Bronchial epithelial cell (primary cell): ENCODE results near the gene LYPD3. TPM values are rescaled to one million over a fixed set of nuclear protein-coding genes. Genes with fewer than 3 reads are reported as not detected.

Source experiments
- DNase-seq: peaks from one replicate; pipeline ENCODE4 v3.0.0-alpha.2; 2010; ENCODE audit warnings: low read depth
- FAIRE-seq: peaks from 2 replicates; lab custom pipeline; 2011; peaks lifted over from hg19 to GRCh38; lab: Jason Lieb, UNC
- H3K27me3 ChIP-seq: 2 replicates; pipeline ENCODE4 v1.5.1; 2011; ENCODE audit warnings: low read length; ENCODE audit not compliant: control insufficient read depth, insufficient read depth
- H3K36me3 ChIP-seq: 2 replicates; pipeline ENCODE4 v1.5.1; 2011; ENCODE audit warnings: low read length; ENCODE audit not compliant: control insufficient read depth, insufficient read depth
- H3K4me3 ChIP-seq: 2 replicates; pipeline ENCODE4 v1.5.1; 2011; ENCODE audit warnings: mild to moderate bottlenecking, low read depth, low read length, control low read depth
- total RNA-seq: library from RNA; depleted of rRNA; stranded (reverse); fragments of >200 nt; gene quantifications from 2 replicates; pipeline ENCODE4 v1.2.1, GENCODE V29; 2014
- TF ChIP-seq, protein P1 (sequence below): IDR thresholded peaks from 2 replicates; pipeline ENCODE4 v1.5.1; 2011; ENCODE audit warnings: mild to moderate bottlenecking, moderate library complexity, low read length, control low read depth, inconsistent platforms; ENCODE audit not compliant: insufficient read depth, severe bottlenecking

Gene LYPD3
- total RNA-seq, 1 donor from 2014 or later = 6.6 TPM

DNA sequence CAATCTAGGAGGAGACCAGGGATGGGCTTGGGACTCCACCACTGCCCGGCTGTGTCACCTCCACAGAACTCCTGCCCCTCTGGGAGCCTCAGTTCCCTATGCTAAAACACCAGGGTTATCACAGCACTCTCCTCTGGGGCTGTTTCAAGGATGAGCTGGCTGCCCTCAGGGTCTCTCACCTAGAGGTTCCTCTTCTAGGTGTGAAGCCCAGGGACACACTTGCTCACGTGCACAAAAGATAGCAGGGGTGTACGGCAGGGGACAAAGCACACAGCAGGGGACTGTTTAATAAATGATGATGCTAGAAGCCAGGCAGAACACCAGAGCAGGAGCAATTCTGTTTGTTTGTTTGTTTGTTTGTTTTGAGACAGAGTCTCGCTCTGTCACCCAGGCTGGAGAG, 16.8 kb upstream of the LYPD3 start:
- TF ChIP-seq, protein P1, sequence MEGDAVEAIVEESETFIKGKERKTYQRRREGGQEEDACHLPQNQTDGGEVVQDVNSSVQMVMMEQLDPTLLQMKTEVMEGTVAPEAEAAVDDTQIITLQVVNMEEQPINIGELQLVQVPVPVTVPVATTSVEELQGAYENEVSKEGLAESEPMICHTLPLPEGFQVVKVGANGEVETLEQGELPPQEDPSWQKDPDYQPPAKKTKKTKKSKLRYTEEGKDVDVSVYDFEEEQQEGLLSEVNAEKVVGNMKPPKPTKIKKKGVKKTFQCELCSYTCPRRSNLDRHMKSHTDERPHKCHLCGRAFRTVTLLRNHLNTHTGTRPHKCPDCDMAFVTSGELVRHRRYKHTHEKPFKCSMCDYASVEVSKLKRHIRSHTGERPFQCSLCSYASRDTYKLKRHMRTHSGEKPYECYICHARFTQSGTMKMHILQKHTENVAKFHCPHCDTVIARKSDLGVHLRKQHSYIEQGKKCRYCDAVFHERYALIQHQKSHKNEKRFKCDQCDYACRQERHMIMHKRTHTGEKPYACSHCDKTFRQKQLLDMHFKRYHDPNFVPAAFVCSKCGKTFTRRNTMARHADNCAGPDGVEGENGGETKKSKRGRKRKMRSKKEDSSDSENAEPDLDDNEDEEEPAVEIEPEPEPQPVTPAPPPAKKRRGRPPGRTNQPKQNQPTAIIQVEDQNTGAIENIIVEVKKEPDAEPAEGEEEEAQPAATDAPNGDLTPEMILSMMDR = no peak
- Histone ChIP-seq H3K4me3 (no peak overlapping the region), H3K36me3 (peaks cover 10% of the 10 kb centered on the region), H3K27me3 (no peaks in the 10 kb centered on the region)
- FAIRE-seq (no peak), DNase-seq (no peak)

DNA sequence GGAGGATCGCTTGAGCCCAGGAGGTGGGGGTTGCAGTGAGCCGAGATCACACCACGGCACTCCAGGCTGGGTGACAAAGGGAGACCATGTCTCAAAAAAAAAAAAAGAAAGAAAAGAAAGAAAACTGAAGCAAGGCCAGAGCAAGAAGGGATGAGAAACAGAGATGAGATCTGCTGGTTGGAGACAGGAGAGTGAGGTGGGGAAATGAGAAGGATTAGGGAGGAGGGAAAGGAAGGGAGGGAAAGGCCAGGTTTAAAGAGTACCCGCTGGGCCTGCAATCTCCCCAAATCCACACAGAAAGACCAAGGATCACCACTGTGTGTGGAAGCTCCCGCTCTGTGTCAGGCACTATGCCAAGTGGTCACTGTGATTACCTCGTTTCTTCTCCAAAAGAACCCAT, 16.3 kb upstream of the LYPD3 start:
- H3K27me3 ChIP-seq = no peaks in the 10 kb centered on the region
- DNase-seq = no peak
- H3K4me3 ChIP-seq = no peak overlapping the region
- TF ChIP-seq, protein P1 = no peak
- no peak for FAIRE-seq
- H3K36me3 ChIP-seq = peaks cover 11% of the 10 kb centered on the region

DNA sequence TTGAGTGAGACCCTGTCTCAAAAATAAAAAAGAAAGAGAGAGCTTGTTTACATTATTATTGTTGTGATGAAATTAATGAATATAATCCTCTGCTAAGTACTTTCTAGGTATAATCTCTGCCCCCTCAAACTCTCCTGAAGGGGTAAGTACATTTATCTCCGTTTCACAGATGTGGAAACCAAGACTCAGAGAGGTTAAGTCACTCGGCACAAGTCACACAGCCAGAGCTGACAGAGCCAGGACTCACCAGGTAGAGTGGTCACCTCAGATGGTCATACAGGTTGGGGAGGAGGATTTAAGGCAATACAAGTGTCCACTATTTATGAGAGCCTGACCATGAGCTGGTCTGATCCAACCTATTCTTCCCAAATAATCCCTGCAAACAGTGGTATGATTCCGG, 15.2 kb upstream of the LYPD3 start:
- DNase-seq = no peak
- TF ChIP-seq, protein P1 = no peak
- no peak for FAIRE-seq
- H3K4me3 ChIP-seq = no peak overlapping the region
- H3K36me3 ChIP-seq = peaks cover 7% of the 10 kb centered on the region
- H3K27me3 ChIP-seq = no peaks in the 10 kb centered on the region

DNA sequence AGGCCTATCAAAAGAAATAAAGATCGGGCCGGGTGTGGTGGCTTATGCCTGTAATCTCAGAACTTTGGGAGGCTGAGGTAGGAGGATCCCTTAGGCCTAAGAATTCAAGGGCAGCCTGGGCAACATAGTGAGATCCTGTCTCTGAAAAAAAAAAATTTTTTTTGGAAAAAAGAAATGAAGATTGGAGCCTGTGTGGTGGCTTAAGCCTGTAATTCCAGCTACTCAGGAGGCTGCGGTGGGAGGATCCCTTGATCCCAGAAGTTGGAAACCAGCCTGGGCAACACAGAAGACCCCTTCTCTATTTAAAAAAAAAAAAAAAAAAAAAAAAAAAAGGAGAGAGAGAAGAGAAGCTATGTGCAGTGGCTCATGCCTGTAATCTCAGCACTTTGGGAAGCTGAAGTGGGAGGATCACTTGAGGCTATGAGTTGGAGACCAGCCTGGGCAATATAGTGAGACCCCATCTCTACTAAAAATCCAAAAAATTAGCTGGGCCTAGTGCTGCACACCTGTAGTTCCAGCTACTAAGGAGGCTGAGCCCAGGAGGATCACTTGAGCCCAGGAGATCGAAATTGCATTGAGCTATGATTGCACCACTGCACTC, 14.7 kb upstream of the LYPD3 start:
- DNase-seq (no peak), FAIRE-seq (no peak)
- H3K36me3 ChIP-seq = peaks cover 7% of the 10 kb centered on the region
- H3K4me3 ChIP-seq = no peak overlapping the region
- TF ChIP-seq, protein P1 = no peak
- H3K27me3 ChIP-seq = no peaks in the 10 kb centered on the region

DNA sequence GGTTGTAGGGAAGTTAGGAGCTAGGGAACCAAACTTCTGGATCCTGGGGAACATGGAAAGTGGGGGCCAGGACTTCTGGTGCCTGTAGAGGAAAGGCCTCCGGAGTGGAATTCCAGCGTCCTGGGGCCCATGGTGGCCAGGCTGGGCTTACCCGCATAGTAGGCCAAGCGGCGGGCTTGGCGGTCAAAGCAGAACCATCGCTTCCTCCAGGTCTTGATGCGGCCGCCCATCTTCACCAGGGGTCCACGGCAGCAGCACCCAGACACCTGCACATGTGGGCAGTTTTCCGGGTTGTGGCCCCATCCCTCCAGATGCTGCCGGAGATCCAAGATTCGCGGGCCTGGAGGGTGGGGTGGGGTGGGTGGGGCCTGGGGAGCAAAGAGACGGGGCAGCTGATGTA, 13.8 kb upstream of the LYPD3 start:
- FAIRE-seq = no peak
- DNase-seq = no peak
- H3K4me3 ChIP-seq = no peak overlapping the region
- peaks cover 7% of the 10 kb centered on the region for H3K36me3 ChIP-seq
- H3K27me3 ChIP-seq = no peaks in the 10 kb centered on the region
- TF ChIP-seq, protein P1 = no peak

DNA sequence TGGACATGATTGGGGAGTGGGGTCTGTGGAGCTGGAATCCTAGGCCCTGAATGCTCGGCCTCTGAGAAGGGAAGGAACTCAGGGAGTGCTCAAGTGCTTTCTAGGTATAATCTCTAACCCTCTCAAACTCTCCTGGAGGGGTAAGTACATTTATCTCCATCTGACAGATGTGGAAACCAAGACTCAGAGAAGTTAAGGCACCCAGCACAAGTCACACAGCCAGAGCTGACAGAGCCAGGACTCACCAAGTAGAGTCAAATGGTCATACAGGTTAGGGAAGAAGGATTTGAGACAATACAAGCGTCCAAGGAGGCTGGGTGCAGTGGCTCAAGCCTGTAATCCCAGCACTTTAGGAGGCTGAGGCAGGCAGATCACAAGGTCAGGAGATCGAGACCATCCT, 12.9 kb upstream of the LYPD3 start:
- Histone ChIP-seq H3K4me3 (no peak overlapping the region), H3K36me3 (peaks cover 7% of the 10 kb centered on the region), H3K27me3 (no peaks in the 10 kb centered on the region)
- TF ChIP-seq, protein P1 = no peak
- FAIRE-seq = no peak
- DNase-seq = no peak
